GM18511 (cell line): ENCODE measurements around the gene COMMD3.

ENCODE experiments used
- ATAC-seq: cut with Tn5 transposase; IDR thresholded peaks from one replicate; pipeline ENCODE4 v1.9.1; 2021; ENCODE audit warnings: mild to moderate bottlenecking, moderate library complexity; ENCODE audit not compliant: unreplicated experiment

The COMMD3 gene

DNA sequence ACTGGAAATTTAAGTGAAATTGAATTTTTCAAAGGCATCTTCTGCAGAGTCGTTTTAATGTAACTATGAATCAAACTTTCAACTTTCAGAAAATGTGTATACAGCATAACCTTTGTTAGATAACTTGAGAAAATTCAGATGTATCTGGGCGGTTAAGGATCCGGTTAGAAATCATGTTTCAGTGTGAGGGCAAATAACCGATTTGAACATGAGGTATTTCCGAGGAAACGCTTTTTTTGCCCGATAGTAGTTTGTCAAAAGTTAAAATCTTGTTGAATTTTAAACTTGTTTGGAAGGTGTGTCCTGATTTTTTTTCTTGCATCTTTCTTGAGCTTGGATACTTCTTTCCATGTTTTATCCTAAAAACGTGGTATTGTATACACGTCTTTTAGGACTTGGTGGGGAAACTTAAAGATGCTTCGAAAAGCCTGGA is 3.4 kb downstream of the COMMD3 start:
- ATAC-seq = no peak

DNA sequence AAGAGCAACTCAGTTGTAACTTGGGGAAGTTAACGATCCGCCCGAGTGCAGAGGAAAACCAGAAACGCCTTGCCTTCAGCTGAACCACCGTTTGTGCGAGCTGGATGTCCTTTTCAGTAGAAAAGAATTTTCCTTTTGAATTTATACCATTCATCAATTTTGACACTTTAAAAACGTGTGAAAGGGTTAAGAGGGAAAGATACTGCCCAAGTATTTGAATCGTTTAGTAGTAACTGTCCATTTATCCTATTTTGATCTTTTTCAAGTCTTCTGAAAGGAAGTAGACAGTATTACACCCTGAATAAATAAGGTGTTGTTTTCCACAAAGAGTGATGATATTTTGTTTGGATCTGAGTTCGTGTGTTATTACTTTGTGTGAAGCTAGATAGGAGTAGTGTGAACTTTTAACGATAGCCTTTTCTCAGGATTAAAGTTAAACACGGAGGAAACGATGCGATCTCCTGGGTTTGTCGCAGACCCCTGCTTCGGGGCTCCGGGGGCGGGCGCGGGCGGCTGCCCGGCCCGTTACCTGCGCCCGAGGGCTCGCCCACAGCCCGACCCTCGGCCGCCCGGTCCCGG is 3.9 kb downstream of the COMMD3 start:
- no peak for ATAC-seq

DNA sequence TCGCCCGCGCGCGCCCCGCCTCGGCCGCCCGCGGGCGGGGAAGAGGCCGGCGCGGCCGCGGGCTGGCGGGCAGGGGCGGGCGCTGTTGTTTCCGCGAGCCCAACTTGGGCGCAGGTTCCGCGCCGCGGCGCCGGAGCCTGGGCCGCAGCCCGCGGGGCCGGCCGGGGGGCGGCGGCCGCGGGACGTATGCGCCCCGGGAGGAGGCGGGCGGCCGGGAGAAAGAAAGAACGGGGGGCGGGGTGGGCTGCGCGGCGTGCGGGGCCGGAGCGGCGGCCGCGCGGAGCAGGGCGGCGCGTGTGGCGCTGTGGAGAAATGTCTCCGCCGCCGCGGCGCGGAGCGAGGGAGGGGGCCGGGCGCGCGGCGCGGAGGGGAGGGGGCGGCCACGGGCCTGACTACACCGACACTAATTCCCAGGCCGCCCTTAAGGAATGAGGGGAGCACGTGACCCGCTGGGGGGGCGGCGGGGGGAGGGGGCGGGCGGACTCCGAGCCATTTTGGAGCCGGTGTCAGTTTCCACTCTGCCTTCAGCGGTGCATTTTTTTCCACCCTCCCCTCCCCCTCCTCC is 4.5 kb downstream of the COMMD3 start, which contains the start of gene BMI1:
BMI1 (plus strand) TSS at position 509 of the 565 bp plus-strand sequence. CDS start 5,351 bp downstream, outside the sequence.
- peak; percentile 30 for ATAC-seq

DNA sequence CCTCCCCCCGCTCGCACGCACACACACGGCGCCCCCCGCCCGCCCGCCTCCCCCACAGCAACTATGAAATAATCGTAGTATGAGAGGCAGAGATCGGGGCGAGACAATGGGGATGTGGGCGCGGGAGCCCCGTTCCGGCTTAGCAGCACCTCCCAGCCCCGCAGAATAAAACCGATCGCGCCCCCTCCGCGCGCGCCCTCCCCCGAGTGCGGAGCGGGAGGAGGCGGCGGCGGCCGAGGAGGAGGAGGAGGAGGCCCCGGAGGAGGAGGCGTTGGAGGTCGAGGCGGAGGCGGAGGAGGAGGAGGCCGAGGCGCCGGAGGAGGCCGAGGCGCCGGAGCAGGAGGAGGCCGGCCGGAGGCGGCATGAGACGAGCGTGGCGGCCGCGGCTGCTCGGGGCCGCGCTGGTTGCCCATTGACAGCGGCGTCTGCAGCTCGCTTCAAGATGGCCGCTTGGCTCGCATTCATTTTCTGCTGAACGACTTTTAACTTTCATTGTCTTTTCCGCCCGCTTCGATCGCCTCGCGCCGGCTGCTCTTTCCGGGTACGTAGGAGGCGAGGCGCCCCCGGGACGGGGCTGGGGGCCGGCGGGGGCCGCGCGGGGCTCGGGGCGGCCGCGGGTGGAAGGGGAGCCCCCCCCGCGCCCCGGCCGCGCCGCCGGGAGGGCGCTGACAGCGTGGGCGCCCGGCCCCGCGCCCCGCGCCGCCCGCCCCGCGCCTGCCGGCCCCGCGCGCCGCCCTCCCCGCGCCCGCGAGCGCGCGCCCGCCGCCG is 5.2 kb downstream of the COMMD3 start:
- peak; percentile 26 for ATAC-seq

DNA sequence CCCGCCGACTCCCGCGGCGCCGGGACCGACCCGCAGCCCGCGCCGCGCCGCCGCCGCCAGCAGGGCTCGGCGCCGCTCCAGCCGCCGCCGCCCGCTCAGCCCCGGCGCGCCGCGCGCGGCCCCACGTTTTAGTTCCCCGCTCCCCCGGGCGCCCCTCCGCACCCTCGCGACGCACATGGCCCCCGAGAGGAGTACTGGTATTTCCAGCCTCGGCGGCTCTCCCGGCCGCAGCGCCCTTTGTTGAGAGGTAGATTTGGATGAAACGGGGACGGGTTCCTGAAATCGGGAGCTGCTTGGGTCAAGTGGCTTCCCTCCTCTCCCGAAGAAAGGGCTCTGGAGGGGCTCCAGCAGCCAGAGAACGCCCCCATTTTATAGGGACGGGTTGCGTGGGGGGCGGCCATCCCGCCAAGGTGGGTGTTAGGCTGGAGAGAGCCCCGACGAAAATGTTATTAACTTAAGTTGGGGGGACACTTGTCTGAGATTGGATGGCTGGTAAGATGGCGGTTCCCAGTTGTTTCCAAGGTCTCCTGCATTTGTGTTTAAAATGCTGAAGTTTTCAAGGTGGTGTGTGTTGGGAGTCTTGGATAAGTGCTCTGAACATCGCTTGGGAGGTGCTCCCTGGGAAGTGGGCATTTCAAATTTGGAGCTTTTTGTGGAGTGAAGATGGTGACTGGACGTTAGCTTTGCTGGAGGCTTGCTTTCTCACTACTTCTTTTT is 5.9 kb downstream of the COMMD3 start:
- ATAC-seq = no peak

DNA sequence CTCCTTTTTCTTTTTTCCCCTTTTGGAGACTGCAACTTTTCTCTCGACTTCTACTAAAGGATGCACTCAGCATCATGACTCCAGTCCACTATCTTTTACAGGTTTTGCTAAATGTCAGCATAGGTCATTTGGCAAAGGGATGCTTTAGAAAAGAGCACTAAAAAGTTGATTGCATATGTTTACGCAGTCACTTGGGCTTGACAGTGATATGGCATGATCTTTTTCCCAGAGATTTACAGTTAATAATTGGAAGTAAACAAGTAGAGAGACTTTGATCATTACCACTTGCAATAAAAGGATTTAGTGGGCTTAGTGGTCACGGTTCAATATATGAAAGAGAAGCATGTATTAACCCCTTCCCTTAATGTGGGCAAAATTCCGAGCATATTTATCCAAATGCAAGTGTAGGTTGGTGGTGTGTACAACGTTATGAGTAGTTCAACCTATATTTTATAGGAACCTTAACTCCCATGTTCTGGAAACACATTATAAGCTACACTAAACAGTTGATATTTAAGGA is 6.5 kb downstream of the COMMD3 start:
- no peak for ATAC-seq

DNA sequence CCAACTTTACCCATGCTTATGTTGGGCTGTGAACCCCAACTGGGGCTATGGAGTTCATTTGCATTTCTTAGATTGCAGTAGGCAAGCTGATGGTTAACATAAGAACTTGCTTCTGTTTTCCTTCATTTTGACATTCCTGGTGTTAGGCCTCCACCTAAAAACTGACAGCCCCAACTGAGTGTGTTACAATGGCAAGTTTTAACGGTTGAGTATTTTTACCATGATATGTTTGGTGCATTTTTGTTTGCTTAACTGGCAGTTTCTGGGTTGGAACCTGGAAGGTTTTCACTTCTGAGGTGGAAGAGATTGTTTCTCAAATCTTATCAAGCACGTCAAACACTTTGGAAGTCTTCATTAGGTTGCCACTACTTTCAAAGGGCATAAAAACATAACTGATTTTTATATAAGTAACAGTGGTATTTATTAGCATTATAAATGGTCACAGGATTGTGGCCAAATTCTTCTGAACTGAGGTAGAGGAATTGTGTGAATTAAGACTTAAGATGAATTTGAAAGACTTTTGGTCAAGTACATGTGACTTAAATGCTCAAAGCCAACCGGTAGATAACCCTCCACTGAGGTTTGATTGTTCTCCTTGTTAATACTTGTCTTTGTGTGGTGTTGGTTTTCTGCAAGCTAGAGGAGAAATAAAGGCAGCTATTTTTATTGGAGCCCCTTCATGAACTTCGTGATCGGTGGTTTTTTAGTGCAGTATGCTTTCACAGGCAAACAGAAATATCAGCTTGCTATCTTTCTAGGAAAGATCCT is 7.5 kb downstream of the COMMD3 start:
- no peak for ATAC-seq

DNA sequence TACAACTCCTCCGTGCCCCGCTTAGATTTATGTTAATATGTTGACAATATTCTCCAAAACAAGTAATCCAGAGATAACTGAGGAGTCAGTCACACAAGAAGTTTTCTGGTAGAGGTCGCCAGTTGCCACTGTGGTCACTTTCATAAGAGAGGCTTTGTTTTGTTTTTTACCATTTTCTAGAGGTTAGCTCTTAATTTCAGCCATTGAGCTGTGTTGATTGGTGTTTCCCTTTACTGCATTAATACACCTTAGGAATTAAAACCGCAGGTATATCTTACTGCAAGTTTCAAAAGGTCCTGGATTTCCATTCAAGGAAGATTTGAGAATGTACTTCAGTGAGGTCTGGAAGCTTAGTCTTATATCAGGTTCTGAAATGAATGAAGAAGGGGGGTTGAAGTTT is 8.2 kb downstream of the COMMD3 start:
- no peak for ATAC-seq

DNA sequence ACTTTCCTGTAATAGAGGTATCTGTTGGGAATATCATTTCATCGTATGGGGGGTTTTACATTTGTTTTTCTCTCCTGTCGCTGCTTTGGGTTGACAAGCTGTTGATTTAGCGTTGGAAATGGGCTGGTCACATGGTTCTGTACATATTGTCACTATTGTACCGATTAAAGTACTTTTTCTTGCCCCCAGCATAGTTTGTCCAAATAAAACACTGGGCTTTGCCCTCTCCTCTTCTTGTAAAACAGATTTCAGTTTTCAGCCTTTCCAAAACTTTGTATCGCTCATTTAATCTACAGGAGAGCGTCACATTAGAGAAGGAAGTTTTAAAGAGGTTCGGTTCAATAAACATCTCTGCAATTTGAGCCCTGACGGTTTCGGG is 8.7 kb downstream of the COMMD3 start:
- no peak for ATAC-seq

DNA sequence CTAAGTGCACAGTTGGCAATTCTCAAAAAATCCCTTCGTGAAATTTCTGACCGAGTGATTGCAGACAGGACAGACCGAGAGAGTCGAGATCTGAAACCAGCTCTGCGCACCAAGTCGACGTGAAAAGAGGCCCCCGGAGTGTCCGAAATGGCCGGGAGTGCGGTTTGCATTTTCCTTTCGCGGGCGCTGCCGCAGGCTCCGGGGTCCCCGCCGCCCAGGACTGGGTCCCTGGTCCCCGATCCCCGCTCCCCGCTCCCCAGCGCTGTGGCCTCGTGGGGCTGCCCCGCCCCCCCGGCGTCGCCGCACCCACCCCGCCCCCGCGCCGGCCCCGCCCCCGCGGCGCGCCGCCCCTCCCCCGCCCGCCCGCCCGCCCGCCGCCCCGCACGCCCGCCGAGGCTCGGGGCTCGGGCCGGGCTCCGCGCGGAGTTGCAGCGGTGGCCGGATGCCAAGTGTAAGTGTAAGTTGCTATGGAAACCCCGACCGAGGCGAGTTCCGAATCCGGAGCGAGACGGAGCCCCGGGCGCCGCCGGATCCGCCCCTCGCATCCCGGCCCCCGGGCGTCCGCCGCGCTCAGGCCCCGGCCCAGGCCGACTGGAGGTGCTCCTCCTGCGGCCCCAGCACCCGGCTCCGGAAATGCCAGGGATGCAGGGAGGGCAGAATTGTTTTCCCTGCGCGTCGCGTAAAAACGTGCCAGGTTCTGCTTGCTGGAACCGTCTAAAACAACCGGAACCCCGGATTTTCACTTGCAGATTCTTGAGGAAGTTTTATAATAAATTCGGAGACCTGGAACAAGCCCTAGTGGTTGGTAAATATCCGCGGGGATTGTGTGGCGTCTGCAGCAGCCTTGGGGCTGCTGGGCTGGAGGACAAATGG is 9.3 kb downstream of the COMMD3 start:
- peak; percentile 47 for ATAC-seq

DNA sequence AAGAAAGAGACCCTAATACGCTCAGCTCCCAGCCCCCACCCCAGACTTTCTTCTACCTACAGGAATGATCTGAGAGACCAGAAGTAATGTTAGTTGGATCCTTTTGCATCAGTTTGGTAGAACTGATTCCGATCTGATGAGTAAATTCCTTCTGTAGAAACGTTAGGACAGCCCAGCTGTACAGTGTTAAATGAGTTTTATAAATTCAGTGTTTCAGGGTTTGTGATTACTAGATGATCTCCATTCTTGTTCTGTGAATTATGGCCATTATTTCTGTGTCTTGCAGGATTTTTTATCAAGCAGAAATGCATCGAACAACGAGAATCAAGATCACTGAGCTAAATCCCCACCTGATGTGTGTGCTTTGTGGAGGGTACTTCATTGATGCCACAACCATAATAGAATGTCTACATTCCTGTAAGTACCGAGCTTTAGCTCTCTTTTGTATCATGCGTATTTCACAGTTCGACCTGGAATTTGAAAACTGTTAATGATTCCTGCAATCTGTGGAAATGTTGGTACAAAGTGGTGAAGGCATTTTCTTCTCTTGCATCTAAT is 10.0 kb downstream of the COMMD3 start:
- no peak for ATAC-seq

DNA sequence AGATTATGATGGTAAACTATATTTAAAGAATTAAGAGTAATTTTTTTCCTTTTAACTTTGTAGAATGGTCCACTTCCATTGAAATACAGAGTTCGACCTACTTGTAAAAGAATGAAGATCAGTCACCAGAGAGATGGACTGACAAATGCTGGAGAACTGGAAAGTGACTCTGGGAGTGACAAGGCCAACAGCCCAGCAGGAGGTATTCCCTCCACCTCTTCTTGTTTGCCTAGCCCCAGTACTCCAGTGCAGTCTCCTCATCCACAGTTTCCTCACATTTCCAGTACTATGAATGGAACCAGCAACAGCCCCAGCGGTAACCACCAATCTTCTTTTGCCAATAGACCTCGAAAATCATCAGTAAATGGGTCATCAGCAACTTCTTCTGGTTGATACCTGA is 13.0 kb downstream of the COMMD3 start:
- no peak for ATAC-seq

DNA sequence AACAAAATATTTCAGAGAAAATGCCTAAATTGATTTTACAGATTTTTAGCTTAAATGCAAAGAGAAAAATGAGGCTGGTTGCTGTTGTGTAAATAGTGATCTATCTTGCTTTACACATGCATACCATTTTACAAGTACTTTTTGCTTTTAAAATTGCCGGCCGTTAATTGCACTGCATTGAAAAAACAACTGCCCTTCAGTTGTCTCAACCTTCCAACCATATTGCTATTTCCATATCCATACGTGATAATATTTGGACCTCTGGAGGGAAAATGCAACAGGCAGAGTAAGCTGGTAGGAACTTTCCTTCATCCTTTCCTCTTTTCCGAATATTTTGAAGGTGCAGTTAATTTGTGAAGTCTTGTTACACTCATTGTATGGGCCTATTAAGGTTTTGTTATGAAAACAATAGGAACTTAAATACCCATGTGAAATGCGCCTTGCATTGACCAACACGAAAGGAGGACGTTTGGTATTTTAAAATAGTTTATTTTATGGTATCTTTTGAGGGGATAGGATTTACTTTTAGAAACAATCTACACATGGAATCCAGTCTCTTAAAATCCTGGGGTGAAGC is 16.0 kb downstream of the COMMD3 start:
- no peak for ATAC-seq

DNA sequence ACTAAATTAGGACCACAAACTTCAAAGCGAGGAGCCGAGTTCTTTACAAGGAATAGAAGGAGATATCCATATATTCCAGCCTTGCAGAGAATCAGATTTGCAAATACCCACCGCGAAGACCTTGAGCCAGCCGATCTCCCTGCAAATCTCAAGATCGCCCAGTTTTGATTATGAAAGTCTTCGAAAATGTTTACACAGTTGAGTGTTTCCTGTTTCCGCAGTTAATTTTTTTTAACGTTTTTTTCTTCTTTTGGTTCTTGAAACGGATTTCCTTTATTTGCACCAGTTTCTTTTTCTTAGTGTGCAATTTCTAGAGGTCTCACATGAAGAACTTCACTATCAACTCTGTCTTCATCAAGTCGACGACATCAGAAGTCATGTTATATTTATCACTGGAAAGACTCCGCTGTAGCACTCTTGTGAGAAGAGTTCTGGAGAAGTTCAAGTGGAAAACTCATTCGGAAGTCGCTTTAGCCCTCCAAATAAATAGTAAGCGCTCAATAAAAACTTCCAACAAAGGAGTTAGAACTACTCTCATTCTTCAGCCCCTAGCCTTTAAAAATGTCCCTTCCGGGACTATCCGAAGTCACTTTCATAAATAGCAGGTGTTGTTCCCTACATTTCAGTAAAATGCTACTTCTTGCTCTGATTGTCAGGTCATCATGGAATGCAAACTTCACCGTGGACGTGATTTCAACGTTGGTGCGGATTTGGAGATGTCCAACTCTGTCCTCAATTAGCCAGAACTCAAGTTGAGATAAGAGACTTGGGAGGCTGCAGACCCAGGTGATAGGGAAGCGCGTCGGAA is 17.2 kb downstream of the COMMD3 start:
- no peak for ATAC-seq

DNA sequence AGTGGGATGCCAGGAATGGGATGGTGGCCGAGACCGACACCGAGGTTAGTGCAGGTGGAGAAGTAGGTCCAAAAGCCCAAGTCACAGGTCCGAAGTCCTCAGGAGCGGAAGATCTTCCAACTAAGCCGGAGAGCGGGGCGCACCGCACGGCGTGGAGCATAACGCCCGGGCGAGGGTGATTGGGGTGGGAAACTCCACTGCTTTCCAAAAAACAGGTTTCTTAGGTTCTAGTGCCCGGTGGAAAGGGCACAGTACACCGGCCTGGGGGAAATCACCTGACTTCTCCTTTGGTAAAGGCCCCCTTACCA is 17.7 kb downstream of the COMMD3 start:
- no peak for ATAC-seq

DNA sequence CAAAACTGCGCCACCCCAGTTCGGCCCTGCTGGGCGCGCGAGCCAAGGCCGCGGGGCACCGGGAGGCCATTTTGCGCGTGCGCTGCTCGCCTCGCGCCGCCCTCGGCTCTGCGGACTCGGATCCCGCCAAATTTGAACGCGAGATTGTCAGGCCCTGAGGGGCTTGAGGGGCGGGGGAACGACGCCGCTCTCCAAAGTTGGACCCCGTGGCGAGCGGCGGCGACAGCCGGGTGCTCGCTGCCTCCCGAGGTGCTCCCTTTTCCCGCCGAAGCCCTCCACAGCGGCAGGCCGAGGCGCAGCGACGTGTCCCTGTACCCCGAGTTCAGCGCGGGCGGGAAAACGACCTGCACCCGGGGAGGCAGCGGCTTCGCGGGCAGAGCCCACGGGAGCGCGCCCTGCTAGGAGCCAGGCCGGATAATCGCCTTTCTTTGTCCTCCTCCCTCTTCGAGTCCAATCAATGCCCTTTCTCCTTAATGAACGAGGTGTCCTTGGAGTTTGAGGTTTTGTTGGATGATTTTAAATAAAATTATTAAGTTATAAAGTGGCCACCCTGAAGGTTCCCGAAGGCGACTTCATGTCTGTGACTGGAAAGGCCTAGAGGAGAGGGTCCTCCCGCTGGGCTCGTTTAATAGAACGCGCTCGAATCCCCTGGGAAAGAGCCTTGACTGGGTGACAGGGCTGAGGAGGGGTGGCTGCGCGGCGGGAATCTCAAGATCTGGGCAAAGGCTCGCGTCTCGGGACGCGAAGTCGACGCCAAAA is 18.4 kb downstream of the COMMD3 start:
- ATAC-seq = no peak

DNA sequence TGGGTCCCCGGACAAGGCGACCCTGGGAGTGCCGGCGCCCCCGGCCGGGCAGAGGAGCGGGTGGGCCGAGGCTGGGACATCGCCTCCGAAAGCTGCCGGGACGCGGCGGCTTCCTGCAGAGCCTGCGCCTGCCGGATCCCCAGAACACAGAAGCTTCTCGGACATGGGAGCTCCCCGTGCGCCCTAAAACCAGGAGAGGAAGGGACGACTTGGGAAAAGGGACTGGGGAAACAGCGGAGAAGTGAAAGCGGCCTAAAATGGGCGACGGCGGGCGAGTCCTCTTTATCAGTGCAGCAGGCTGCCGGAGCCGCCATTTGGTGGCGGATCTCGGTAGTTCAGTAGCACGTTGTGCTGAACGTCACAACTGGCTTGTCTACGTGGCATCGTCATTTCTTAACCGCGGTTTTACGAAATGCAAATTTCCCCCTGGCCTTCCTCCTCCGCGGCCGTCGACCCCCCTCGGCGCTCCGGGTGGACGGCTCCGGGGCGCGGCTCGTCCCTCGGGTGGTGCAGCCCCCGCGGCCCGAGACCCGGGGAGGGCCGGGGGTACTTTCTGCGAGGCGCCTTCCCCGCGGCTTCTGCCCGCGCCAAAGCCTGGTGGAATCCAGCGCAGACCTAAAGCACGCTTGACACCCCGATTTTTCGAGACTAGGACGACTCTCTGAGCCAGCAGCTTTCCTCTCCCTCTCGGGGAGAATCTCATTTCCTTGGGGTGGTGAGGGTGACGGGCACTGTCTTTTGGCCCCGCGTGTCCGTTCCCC is 19.2 kb downstream of the COMMD3 start:
- ATAC-seq = peak; percentile 59
